DMS53 (cell line): Measurements from ENCODE around the gene HYLS1.
"Not testable (repeated sequence)": the region's sequence is repeated elsewhere in the genome, so short reads cannot be mapped to it uniquely, and the experiment has no call there.

Experiments
- DNase-seq: peaks from one replicate; lab custom pipeline; 2025; lab: John Stamatoyannopoulos, UW

The HYLS1 gene

GRCh38 chr11:125887373-125888324 lies at the start of gene HYLS1:
Gene HYLS1 (plus strand): TSS chr11:125887668. CDS start chr11:125899369, 11,701 bp downstream.
- peak; percentile 99 for DNase-seq

DNA sequence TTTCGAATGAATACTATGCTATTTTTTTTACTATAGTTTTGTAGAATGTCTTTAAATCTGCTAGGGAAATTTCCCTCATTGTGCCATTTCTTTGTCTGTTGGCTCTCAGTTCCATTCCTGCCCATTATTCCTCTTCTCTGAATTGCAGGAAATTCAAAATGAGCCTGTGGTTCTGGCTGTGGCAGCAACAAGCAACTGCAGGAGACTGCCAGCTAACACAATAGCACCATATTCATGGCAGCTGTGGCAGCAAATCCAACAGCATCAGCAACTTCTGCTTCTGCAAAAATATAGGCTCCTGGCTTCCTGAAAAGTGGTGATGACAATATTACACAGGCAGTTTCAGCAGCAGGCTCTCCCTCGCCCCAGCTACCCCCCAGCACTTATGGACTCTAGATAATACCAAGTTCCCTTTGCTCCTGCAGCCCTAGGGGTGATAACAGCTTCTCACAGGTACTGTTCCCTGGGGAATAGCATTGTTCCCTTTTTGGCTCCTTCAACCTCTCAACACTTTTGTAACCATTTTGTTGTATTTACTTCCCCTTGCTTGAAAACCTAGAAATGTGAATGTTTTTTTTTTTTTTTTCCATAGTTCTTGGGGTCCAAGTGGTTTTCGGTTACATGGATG lies 45.0 kb upstream of the HYLS1 start:
- no peak for DNase-seq

DNA sequence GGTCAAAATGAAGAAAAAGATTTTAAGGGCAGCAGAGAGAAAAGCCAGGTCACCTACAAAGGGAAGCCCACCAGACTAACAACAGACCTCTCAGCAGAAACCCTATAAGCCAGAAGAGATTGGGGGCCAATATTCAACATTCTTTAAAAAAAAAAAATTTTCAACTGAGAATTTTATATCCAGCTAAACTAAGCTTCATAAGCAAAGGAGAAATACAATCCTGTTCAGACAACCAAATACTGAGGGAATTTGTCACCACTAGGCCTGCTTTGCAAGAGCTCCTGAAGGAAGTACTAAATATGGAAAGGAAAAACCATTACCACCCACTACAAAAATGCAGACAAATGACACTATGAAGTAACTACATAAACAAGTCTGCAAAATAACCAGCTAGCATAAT lies 41.3 kb upstream of the HYLS1 start:
- DNase-seq, result no peak

- DNase-seq, result not testable (repeated sequence)
Measured at GRCh38 chr11:125857670-125858069, 29.8 kb upstream of the HYLS1 start.

GRCh38 chr11:125862786-125863185 lies 24.7 kb upstream of the HYLS1 start:
- DNase-seq, result not testable (repeated sequence)

DNA sequence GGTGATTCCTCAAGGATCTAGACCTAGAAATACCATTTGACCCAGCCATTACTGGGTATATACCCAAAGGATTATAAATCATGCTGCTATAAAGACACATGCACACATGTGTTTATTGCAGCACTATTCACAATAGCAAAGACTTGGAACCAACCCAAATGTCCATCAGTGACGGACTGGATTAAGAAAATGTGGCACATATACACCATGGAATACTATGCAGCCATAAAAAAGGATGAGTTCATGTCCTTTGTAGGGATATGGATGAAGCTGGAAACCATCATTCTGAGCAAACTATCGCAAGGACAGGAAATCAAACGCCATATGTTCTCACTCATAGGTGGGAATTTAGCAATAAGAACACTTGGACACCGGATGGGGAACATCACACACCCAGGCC lies 22.1 kb upstream of the HYLS1 start:
- DNase-seq, result not testable (repeated sequence)

GRCh38 chr11:125869521-125869920 lies 17.9 kb upstream of the HYLS1 start:
- peak; percentile 11 for DNase-seq

DNA sequence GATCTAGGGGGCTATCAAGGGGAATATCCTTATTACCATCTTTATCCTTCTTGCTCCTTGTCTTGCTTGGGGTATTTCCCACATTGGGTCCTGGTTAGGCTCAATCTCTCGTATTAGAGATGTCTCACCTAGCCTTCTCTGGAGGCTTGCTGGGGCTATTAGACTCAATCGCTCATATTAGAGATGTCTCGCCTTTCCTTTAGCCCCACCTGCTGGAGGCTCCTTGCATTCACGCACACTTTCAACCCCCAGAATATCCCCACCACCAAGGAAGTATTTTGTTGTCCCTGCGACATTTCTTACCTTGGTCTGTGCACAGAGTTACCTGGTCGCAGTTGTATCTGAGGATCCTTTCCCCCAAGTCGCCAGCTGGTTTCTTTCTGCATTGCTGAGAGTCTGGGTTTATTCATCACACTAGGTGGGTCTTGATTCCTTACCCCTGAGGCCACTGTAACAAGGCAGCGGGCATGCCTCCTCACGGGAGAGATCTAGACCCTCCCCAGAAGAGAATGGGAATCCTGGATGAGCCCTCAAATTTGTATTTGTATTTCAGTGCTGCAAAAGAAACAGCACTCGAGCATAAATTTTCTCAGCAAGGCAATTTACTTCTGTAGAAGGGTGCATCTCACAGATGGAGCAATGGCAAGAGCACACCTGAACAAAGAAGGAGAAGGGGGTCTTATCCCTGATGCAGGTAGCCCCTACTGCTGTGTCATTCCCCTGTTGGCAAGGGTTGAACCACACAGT lies 15.9 kb upstream of the HYLS1 start:
- peak; percentile 80 for DNase-seq

- peak; percentile 63 for DNase-seq
Measured at GRCh38 chr11:125872138-125872491, 15.4 kb upstream of the HYLS1 start.

DNA sequence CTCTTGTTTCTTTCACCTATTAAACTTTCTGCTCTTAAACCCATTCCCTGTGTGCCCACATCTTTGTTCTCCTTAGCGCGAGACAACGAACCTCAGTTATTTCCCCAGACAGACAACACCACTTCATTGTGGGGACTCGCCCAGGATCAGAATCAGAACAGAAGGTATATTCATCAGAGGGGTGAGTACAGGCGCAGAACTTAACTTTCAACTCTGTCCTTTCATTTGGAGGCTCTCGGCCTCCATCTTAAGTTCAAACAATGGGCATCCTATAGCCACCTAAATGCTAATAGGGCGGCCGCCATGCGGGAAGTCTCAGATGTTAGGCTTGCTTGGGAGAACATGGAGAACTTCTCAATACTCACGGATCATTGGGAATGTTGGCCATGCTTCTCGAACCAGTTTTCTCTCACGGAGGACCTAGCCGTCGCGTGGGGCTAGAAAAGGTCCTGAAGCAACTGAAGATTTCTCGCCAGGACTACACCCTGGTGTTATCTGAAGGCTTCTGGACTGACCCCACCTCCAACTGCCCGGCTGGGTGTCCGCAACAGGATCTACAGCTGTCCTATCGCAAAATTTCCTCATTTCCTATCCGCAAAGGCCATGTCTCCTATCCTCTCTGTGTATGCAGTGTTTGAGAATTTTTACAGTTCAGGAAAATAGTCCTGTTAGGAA lies 13.4 kb upstream of the HYLS1 start:
- DNase-seq, result no peak

- DNase-seq, result peak; percentile 87
Measured at GRCh38 chr11:125874556-125875124, 12.8 kb upstream of the HYLS1 start.

DNA sequence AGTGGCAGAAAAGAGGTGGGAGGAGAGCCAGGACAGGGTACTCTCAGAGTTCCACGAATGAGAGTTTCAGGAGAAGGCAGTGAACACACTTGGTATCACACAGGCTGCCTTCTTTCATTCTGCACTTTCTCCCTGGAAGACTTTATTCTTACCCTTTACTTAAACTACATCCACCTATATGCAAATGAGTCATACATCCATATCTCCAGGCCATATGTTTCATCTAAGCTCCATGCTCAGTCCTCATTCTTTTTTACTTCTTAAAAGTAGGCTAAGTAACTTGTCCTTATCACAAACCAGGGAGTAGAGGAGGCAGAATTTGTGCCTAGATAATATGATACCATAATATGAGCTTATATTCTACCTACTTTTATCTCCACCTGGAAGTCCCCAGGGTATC lies 6.2 kb upstream of the HYLS1 start:
- no peak for DNase-seq

DNA sequence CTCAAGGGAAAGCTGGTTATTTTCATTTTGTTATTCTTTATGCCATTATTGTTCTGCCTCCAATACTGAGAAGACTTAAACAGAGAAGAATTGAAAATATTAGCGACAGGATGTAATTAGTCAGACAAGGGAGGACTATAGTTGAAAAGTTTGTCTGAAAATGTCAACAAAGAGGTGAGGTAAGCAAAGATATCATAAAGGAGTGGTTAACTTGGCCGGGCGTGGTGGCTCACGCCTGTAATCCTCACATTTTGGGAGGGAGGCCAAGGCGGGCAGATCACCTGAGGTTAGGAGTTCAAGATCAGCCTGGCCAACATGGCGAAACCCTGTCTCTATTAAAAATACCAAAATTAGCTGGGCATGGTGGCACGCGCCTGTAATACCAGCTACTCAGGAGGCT lies 4.1 kb upstream of the HYLS1 start:
- no peak for DNase-seq

DNA sequence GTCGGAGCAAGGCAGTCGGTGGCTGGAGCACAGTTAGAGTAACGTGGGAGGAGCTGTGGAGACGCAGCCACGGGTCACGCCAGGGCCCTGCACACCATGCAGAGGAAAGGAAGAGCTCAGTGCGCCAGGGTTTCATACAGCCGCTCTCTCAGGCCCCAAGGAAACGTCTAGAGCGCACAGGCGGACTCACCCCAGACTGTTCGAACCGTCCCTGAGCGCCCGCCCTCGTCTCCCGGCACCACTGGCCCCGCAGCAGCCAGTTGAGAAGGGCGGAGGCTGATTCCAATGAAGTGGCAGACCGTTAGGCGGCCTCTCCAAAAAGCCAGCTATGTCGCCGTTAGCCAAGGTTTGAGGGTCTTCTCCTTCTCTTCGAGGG lies 483 bp upstream of the HYLS1 start:
- DNase-seq, result peak; percentile 89

- DNase-seq, result no peak
Measured at GRCh38 chr11:125890447-125891100, 3.1 kb downstream of the HYLS1 start.

DNA sequence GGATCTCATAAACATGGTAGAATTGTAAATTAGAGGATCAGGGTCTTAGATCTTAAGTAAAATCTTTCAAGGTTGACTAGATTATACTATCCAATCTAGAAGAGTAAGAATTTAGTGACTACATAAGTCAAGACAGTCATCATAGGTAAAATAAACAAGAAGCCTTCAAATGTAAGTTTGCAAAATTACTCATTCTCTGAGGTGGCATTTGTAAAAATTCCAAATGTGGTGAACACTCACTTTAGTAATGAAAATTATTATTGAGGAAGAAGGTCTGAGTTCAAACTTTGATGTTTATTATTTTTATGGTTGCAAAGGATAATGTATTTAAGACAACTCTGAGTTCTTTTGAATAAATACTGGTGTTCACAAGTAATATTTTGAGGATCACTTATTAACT lies 4.6 kb downstream of the HYLS1 start:
- no peak for DNase-seq

GRCh38 chr11:125892994-125893393 lies 5.5 kb downstream of the HYLS1 start:
- DNase-seq, result no peak

DNA sequence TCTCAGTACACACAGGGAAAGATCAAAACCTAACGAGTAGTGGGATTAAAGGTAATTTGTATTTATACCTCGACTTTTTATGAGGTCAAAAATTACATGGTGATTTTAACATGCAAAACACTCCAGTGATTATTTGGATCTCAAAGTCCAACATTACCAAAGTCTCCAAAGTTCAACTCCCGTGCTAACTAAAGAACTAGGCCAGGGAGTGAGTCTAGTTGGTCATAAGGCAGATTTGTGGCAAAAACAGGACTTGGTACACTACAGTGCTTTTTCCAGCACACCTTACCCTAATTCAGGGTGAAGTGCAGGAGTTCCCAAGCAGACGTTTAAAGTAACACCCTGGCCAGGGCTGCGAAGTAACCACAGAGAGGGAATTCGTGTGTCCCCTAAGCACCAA lies 14.4 kb downstream of the HYLS1 start:
- DNase-seq, result peak; percentile 37

GRCh38 chr11:125902277-125902926 lies 14.9 kb downstream of the HYLS1 start:
- peak; percentile 61 for DNase-seq

GRCh38 chr11:125902927-125903710 lies 15.7 kb downstream of the HYLS1 start, which contains the start of gene PUS3:
Gene PUS3 (minus strand): TSS chr11:125903206. CDS start chr11:125896284, 6,922 bp downstream.
- peak; percentile 97 for DNase-seq
